H1 (cell line): Measurements from ENCODE around the gene HFE. TPM values are rescaled to one million over a fixed set of nuclear protein-coding genes. Genes with fewer than 3 reads are reported as not detected.

Experiments used
- CTCF ChIA-PET: fragments of 300-600 bp; sonication (Branson Sonifier 250); formaldehyde crosslinking; loops from one replicate; lab custom pipeline; 2021; ENCODE audit not compliant: partially characterized antibody; lab: Charles Lee
- POLR2A ChIA-PET: fragments of 300-600 bp; sonication (Branson Sonifier 250); formaldehyde crosslinking; loops from one replicate; lab custom pipeline; 2021; ENCODE audit warnings: inconsistent platforms; ENCODE audit not compliant: partially characterized antibody; lab: Charles Lee
- DNase-seq, 2 experiments: peaks; one replicate each; pipeline versions ENCODE4 v3.0.0 to v3.0.0-alpha.2; 2010 to 2022; ENCODE audit warnings: low spot score in 2 of 2, low read depth in 1 of 2, mixed read lengths in 1 of 2
- FAIRE-seq: peaks from 2 replicates; lab custom pipeline; 2011; peaks lifted over from hg19 to GRCh38; lab: Jason Lieb, UNC
- H2AFZ ChIP-seq: 2 replicates; pipeline ENCODE4 v1.8.1; 2012; ENCODE audit warnings: low read length, inconsistent platforms
- H2AK5ac ChIP-seq: 2 replicates; pipeline ENCODE4 v1.6.1; 2013; ENCODE audit warnings: low read depth, low read length
- H2BK120ac ChIP-seq: replicated peaks from 2 replicates; pipeline ENCODE3; 2013; ENCODE audit warnings: low read depth, low read length, inconsistent platforms
- H2BK12ac ChIP-seq: 2 replicates; pipeline ENCODE4 v1.6.1; 2013; ENCODE audit warnings: low read depth, low read length
- H2BK15ac ChIP-seq: 2 replicates; pipeline ENCODE4 v1.6.1; 2013; ENCODE audit warnings: low read length
- H2BK20ac ChIP-seq: 2 replicates; pipeline ENCODE4 v1.6.1; 2013; ENCODE audit warnings: low read length
- H2BK5ac ChIP-seq: 2 replicates; pipeline ENCODE4 v1.6.1; 2013; ENCODE audit warnings: low read depth, low read length
- H3K14ac ChIP-seq: 2 replicates; pipeline ENCODE4 v1.6.1; 2013; ENCODE audit warnings: inconsistent platforms; ENCODE audit not compliant: insufficient read length
- H3K18ac ChIP-seq: 2 replicates; pipeline ENCODE4 v1.6.1; 2013; ENCODE audit warnings: low read length; ENCODE audit errors: extremely low read depth
- H3K23ac ChIP-seq: 2 replicates; pipeline ENCODE4 v1.6.1; 2013; ENCODE audit warnings: inconsistent platforms; ENCODE audit not compliant: insufficient read length
- H3K23me2 ChIP-seq: 2 replicates; pipeline ENCODE4 v1.6.1; 2013; ENCODE audit warnings: low read depth, low read length
- H3K27ac ChIP-seq: 2 replicates; pipeline ENCODE4 v1.6.1; 2011; ENCODE audit warnings: low read depth, low read length, inconsistent platforms
- H3K27me3 ChIP-seq, 4 experiments: replicated peaks in 1 of 4; 1 replicate in 1 of 4; 2 replicates in 3 of 4; pipeline versions ENCODE4 v1.6.1 to v1.8.1; 2011 to 2013; ENCODE audit warnings: low read length in 3 of 4, mild to moderate bottlenecking in 3 of 4, inconsistent platforms in 2 of 4, mixed read lengths in 2 of 4, moderate library complexity in 1 of 4; ENCODE audit not compliant: control insufficient read depth in 3 of 4, insufficient read depth in 3 of 4; ENCODE audit errors: extremely low read depth in 1 of 4
- H3K36me3 ChIP-seq, 4 experiments: 2 replicates each; pipeline versions ENCODE4 v1.6.1 to v1.8.1; 2011 to 2013; ENCODE audit warnings: mild to moderate bottlenecking in 4 of 4, low read length in 3 of 4, moderate library complexity in 2 of 4, control low read depth in 1 of 4, inconsistent platforms in 1 of 4; ENCODE audit not compliant: insufficient read depth in 4 of 4, control insufficient read depth in 2 of 4
- H3K4ac ChIP-seq: replicated peaks from 2 replicates; pipeline ENCODE3; 2013; ENCODE audit warnings: low read length, low read depth, mixed read lengths, inconsistent platforms; ENCODE audit not compliant: insufficient read length
- H3K4me1 ChIP-seq, 4 experiments: replicated peaks in 1 of 4; 1 replicate in 1 of 4; 2 replicates in 3 of 4; pipeline versions ENCODE4 v1.6.1 to v1.8.1; 2011 to 2013; ENCODE audit warnings: low read length in 3 of 4, inconsistent platforms in 2 of 4, mixed read lengths in 1 of 4; ENCODE audit not compliant: insufficient read depth in 4 of 4, control insufficient read depth in 3 of 4
- H3K4me2 ChIP-seq, 2 experiments: 2 replicates each; pipeline versions ENCODE4 v1.6.1 to v1.8.1; 2011 to 2013; ENCODE audit warnings: low read depth in 2 of 2, low read length in 2 of 2, control low read depth in 1 of 2, inconsistent platforms in 1 of 2, mild to moderate bottlenecking in 1 of 2; ENCODE audit not compliant: insufficient read depth in 1 of 2
- H3K4me3 ChIP-seq, 4 experiments: fragments of 200-600, 300-600 bp in 1 of 4; sonication (generic), shearing (Covaris generic), sonication (Bioruptor Twin) in 1 of 4; 2 replicates each; pipeline versions ENCODE4 v1.5.1 to v1.8.1; 2011 to 2016; ENCODE audit warnings: low read length in 4 of 4, low read depth in 3 of 4, control low read depth in 2 of 4, inconsistent platforms in 2 of 4, mild to moderate bottlenecking in 2 of 4, mixed read lengths in 1 of 4, moderate library complexity in 1 of 4; ENCODE audit not compliant: insufficient read depth in 2 of 4; ENCODE audit errors: extremely low read depth in 1 of 4
- H3K56ac ChIP-seq: replicated peaks from 2 replicates; pipeline ENCODE3; 2013; ENCODE audit warnings: low read depth, mild to moderate bottlenecking, mixed read lengths, low read length, inconsistent platforms; ENCODE audit not compliant: insufficient read length
- H3K79me1 ChIP-seq: 2 replicates; pipeline ENCODE4 v1.6.1; 2013; ENCODE audit warnings: low read depth, low read length, control low read depth
- H3K79me2 ChIP-seq, 2 experiments: 2 replicates each; pipeline versions ENCODE4 v1.6.1 to v1.8.1; 2012 to 2013; ENCODE audit warnings: low read length in 2 of 2, mild to moderate bottlenecking in 2 of 2, inconsistent platforms in 1 of 2; ENCODE audit not compliant: insufficient read depth in 2 of 2, control insufficient read depth in 1 of 2
- H3K9ac ChIP-seq, 4 experiments: replicated peaks in 1 of 4; 1 replicate in 1 of 4; 2 replicates in 3 of 4; pipeline versions ENCODE4 v1.6.1 to v1.8.1; 2011 to 2013; ENCODE audit warnings: low read depth in 3 of 4, low read length in 3 of 4, control low read depth in 2 of 4, mild to moderate bottlenecking in 2 of 4, moderate library complexity in 2 of 4, inconsistent platforms in 1 of 4; ENCODE audit errors: extremely low read depth in 1 of 4
- H3K9me3 ChIP-seq, 2 experiments: 2 replicates each; pipeline versions ENCODE4 v1.6.1 to v1.8.1; 2012 to 2013; ENCODE audit warnings: mild to moderate bottlenecking in 2 of 2, moderate library complexity in 2 of 2, control low read depth in 1 of 2, inconsistent platforms in 1 of 2, low read depth in 1 of 2, low read length in 1 of 2, mixed read lengths in 1 of 2; ENCODE audit not compliant: insufficient read depth in 2 of 2
- H4K20me1 ChIP-seq, 2 experiments: replicated peaks in 1 of 2; 2 replicates each; pipeline versions ENCODE3 to v1.8.1; 2011 to 2013; ENCODE audit warnings: inconsistent platforms in 2 of 2, low read length in 2 of 2, mild to moderate bottlenecking in 1 of 2; ENCODE audit not compliant: insufficient read depth in 2 of 2, control insufficient read depth in 1 of 2
- H4K5ac ChIP-seq: 2 replicates; pipeline ENCODE4 v1.6.1; 2013; ENCODE audit warnings: low read length, low read depth, mixed read lengths, inconsistent platforms; ENCODE audit not compliant: insufficient read length
- H4K8ac ChIP-seq: 2 replicates; pipeline ENCODE4 v1.8.0; 2013; ENCODE audit warnings: mild to moderate bottlenecking, moderate library complexity, low read length, inconsistent platforms; ENCODE audit not compliant: insufficient read depth; ENCODE audit errors: extremely low read depth
- H4K91ac ChIP-seq: replicated peaks from 2 replicates; pipeline ENCODE3; 2013; ENCODE audit warnings: low read length, mixed read lengths, inconsistent platforms; ENCODE audit not compliant: insufficient read length
- CTCF ChIP-seq, 3 experiments: IDR thresholded peaks; 1 replicate in 2 of 3; 2 replicates in 1 of 3; pipeline versions ENCODE4 v1.5.1 to v1.6.1; 2011; ENCODE audit warnings: low read length in 3 of 3, mild to moderate bottlenecking in 3 of 3, inconsistent platforms in 2 of 3, low read depth in 1 of 3, moderate library complexity in 1 of 3; ENCODE audit not compliant: insufficient read depth in 1 of 3; ENCODE audit errors: control extremely low read depth in 1 of 3
- SIX5 ChIP-seq: IDR thresholded peaks from 2 replicates; pipeline ENCODE4 v1.6.1; 2011; ENCODE audit warnings: mild to moderate bottlenecking, low read depth, low read length
- TCF12 ChIP-seq: IDR thresholded peaks from 2 replicates; pipeline ENCODE4 v1.6.1; 2011; ENCODE audit warnings: low read depth, mild to moderate bottlenecking, low read length
- WGBS, 2 experiments: shearing (Covaris generic) in 1 of 2; methylation state at CpG; one replicate each; pipeline versions ENCODE4 v1.1.6 to v1.1.7; 2013 to 2015; ENCODE audit warnings: low lambda C conversion rate in 2 of 2, mixed read lengths in 2 of 2, inconsistent platforms in 1 of 2, low coverage in 1 of 2, missing lambda C conversion rate in 1 of 2; ENCODE audit not compliant: insufficient replicate concordance in 2 of 2, insufficient coverage in 1 of 2, insufficient read length in 1 of 2; ENCODE audit errors: extremely low coverage in 1 of 2, missing lambda C conversion rate in 1 of 2; 5-methylcytosine and 5-hydroxymethylcytosine counted together
- polyA plus RNA-seq, 7 experiments: library from polyadenylated mRNA; depleted of rRNA in 3 of 7; stranded (reverse) in 5 of 7; unstranded in 2 of 7; fragments of >200 nt in 5 of 7; fragments of 200-250 nt in 2 of 7; gene quantifications; 1 replicate in 5 of 7; 2 replicates in 1 of 7; 4 replicates in 1 of 7; pipeline versions ENCODE4 v1.2.1 to v1.2.3, GENCODE V29; 2011 to 2013; ENCODE audit warnings: missing spikeins in 2 of 7, mixed read lengths in 2 of 7
- total RNA-seq: library from RNA; stranded (reverse); fragmentation: NEBNext Ultra II Directional; extraction: Animal tissue kit (Norgen Biotek cat#: 25700); gene quantifications from 2 replicates; pipeline ENCODE4 v1.2.1, GENCODE V29; 2021
- TF ChIP-seq, protein P1 (sequence below): IDR thresholded peaks from 2 replicates; pipeline ENCODE4 v1.6.1; 2011; ENCODE audit warnings: low read length, improper control_type of control experiment

The HFE gene
- total and polyA plus RNA-seq, 2 of the 8 experiments (the other 6 are each of a cell fraction or from before 2014, with no cell fraction given): 1.6 to 2.0 TPM

- no peak overlapping the region for H3K4me2 ChIP-seq
- DNase-seq: no peak
- ChIA-PET POLR2A (interaction anchor here (1.1 to 43.5 kb wide), 4 partner anchors 17 to 148 kb away, joined by 3 to 1982 read pairs (median 22); a partner anchor contains a TSS), CTCF (no interaction called here)
- no peak overlapping the region for H3K56ac ChIP-seq
- H3K14ac ChIP-seq: no peak overlapping the region
- H3K27ac ChIP-seq: no peak overlapping the region
- H2BK120ac ChIP-seq: no peak overlapping the region
- H2BK20ac ChIP-seq: no peak overlapping the region
- 89% methylated on average over 1 of the region's 1 CpG; no CpG with 5 or more reads in 1 of the 2 experiments for WGBS, 2 experiments
- H4K20me1 ChIP-seq: no peaks in the 10 kb centered on the region
- H3K4me3 ChIP-seq: no peak overlapping the region
- no peak overlapping the region for H4K91ac ChIP-seq
- H4K5ac ChIP-seq: no peak overlapping the region
- H3K23ac ChIP-seq: no peak overlapping the region
- H3K36me3 ChIP-seq: no peaks in the 10 kb centered on the region
- H2BK15ac ChIP-seq: no peak overlapping the region
- no peak overlapping the region for H3K9ac ChIP-seq
- no peak overlapping the region for H2BK12ac ChIP-seq
- FAIRE-seq: no peak
- peaks cover 2 to 5% of the 10 kb centered on the region in 2 experiments; a peak in 1 of 4 replicates for H3K9me3 ChIP-seq
- no peaks in the 10 kb centered on the region for H3K79me1 ChIP-seq
- no peaks in the 10 kb centered on the region for H3K79me2 ChIP-seq
- H3K23me2 ChIP-seq: no peaks in the 10 kb centered on the region
- no peaks in the 10 kb centered on the region for H3K27me3 ChIP-seq
- H3K4ac ChIP-seq: no peak overlapping the region
- no peak overlapping the region for H4K8ac ChIP-seq
- H2AK5ac ChIP-seq: no peak overlapping the region
- H2AFZ ChIP-seq: no peak overlapping the region
- H3K18ac ChIP-seq: no peak overlapping the region
- 0 out of 7 replicates have a peak, but pooled peaks cover 0 to 4% (median 0%) of the 10 kb centered on the region in 4 experiments for H3K4me1 ChIP-seq
- H2BK5ac ChIP-seq: no peak overlapping the region
- no peak for TF ChIP-seq TCF12
- TF ChIP-seq, protein P1, sequence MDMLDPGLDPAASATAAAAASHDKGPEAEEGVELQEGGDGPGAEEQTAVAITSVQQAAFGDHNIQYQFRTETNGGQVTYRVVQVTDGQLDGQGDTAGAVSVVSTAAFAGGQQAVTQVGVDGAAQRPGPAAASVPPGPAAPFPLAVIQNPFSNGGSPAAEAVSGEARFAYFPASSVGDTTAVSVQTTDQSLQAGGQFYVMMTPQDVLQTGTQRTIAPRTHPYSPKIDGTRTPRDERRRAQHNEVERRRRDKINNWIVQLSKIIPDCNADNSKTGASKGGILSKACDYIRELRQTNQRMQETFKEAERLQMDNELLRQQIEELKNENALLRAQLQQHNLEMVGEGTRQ: no peak
- no peak for TF ChIP-seq SIX5
- TF ChIP-seq CTCF (IDR thresholded peaks at IDR 0.05; ENCODE audit: control extremely low read depth in 1 of 3, insufficient read depth in 1 of 3, low read depth in 1 of 3, low read length in 3 of 3): no peak
Measured at GRCh38 chr6:26041946-26042345, 45.3 kb upstream of the HFE start.
